ENCODE data around the gene SERGEF. TPM values are rescaled to one million over a fixed set of nuclear protein-coding genes. Genes with fewer than 3 reads are reported as not detected.

Gene SERGEF
- total RNA-seq, 1 experiment from 2014 or later, result 13.3 TPM

GRCh38 chr11:17771841-17772401, 240.9 kb downstream of the SERGEF start:
- Histone ChIP-seq H3K9me3 (replicated peaks) (no peaks in the 10 kb centered on the region), H3K27ac (no peak overlapping the region), H3K4me1 (replicated peaks) (no peaks in the 10 kb centered on the region), H3K27me3 (replicated peaks) (peaks cover 19% of the 10 kb centered on the region; the same call in 1 of the 2 replicates), H3K4me3 (no peak overlapping the region), H3K36me3 (no peaks in the 10 kb centered on the region)
- DNase-seq (ENCODE audit: low read depth in 1 of 2, low spot score in 2 of 2), result no peak

DNA sequence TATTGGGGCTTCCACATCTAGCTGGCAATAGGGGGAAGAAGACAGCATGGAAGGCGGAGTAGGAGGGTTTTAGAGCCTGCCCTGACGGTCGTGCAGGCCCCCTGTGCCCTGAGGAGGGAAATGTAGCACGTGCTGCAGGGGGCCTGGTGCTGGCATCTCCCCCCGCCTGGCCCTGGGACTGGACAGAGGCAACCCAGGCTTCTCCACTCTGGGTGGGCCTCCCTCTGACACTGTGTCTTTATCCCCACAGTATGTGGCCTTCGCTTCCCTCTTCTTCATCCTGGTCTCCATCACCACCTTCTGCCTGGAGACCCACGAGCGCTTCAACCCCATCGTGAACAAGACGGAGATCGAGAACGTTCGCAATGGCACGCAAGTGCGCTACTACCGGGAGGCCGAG, 241.4 kb downstream of the SERGEF start:
- no peak overlapping the region for H3K4me3 ChIP-seq
- no peaks in the 10 kb centered on the region for H3K36me3 ChIP-seq
- DNase-seq (ENCODE audit: low read depth in 1 of 2, low spot score in 2 of 2), result no peak
- peaks cover 15% of the 10 kb centered on the region; the same call in 1 of the 2 replicates for H3K27me3 ChIP-seq (replicated peaks)
- H3K4me1 ChIP-seq (replicated peaks), result no peaks in the 10 kb centered on the region
- H3K27ac ChIP-seq, result no peak overlapping the region
- no peaks in the 10 kb centered on the region for H3K9me3 ChIP-seq (replicated peaks)

GRCh38 chr11:17770917-17771316, 241.9 kb downstream of the SERGEF start:
- H3K9me3 ChIP-seq (replicated peaks), result no peaks in the 10 kb centered on the region
- H3K27me3 ChIP-seq (replicated peaks), result peaks cover 13% of the 10 kb centered on the region; the same call in 1 of the 2 replicates
- no peaks in the 10 kb centered on the region for H3K36me3 ChIP-seq
- no peak overlapping the region for H3K27ac ChIP-seq
- H3K4me3 ChIP-seq, result no peak overlapping the region
- DNase-seq (ENCODE audit: low read depth in 1 of 2, low spot score in 2 of 2), result no peak
- H3K4me1 ChIP-seq (replicated peaks), result no peaks in the 10 kb centered on the region

DNA sequence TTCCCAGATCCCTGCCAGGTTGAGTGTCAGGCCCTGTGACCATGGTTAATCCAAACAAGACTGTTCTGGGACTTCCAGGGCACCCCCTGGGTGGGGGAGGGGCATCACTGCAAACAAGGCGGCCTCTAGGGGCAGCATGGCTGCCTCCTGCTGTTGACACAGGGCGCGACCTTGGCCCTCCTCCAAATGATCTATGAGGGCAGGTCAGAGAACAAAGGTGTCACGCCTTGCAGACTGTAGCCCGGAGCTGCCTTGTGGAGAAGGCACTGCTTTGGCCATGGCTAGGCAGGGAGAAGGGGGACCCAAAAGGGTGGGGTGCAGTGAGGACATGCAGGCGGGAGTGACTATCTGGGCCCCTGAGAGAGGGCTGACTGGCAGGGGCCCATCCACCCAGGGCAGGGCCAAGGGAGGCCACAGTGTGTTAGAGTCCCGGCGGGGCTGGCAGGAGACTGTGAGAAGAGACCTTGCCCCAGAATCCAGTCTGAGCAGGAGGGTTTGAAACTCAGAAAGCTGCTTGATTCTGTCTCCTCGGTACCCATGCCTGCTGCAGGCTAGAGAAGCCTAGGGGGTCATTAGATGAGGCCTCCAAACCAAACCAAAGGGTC, 242.7 kb downstream of the SERGEF start:
- Histone ChIP-seq H3K27me3 (replicated peaks) (peaks cover 15% of the 10 kb centered on the region), H3K9me3 (replicated peaks) (no peaks in the 10 kb centered on the region), H3K27ac (no peak overlapping the region), H3K4me3 (no peak overlapping the region), H3K4me1 (replicated peaks) (no peaks in the 10 kb centered on the region), H3K36me3 (no peaks in the 10 kb centered on the region)
- DNase-seq (ENCODE audit: low read depth in 1 of 2, low spot score in 2 of 2), result no peak

DNA sequence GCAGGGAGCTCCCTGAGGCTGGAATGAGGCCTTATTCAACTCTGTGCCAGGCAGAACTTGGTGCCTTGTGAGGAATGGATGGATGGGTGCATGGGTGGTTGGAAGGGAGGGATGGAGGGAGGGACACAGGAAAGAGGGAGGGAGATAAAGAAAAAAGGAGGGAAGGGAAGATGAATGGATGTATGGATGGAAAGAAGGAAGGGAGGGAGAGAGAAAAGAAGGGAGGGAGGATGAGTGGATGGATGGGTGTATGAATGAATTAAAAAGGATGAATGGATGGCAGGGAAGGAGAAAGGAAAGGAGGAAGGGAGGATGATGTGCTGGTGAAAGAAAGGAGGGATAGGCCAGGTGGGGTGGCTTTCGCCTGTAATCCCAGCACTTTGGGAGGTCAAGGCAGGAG, 243.6 kb downstream of the SERGEF start:
- Histone ChIP-seq H3K4me3 (no peak overlapping the region), H3K9me3 (replicated peaks) (no peaks in the 10 kb centered on the region), H3K36me3 (no peaks in the 10 kb centered on the region), H3K27ac (no peak overlapping the region), H3K4me1 (replicated peaks) (no peaks in the 10 kb centered on the region), H3K27me3 (replicated peaks) (peaks cover 13% of the 10 kb centered on the region)
- DNase-seq (ENCODE audit: low read depth in 1 of 2, low spot score in 2 of 2), result no peak

GRCh38 chr11:17768547-17768946, 244.3 kb downstream of the SERGEF start:
- Histone ChIP-seq H3K36me3 (no peaks in the 10 kb centered on the region), H3K27ac (no peak overlapping the region), H3K27me3 (replicated peaks) (peaks cover 9% of the 10 kb centered on the region), H3K4me1 (replicated peaks) (no peaks in the 10 kb centered on the region), H3K4me3 (no peak overlapping the region), H3K9me3 (replicated peaks) (no peaks in the 10 kb centered on the region)
- no peak for DNase-seq (ENCODE audit: low read depth in 1 of 2, low spot score in 2 of 2)

- Histone ChIP-seq H3K4me1 (replicated peaks) (no peaks in the 10 kb centered on the region), H3K9me3 (replicated peaks) (no peaks in the 10 kb centered on the region), H3K36me3 (no peaks in the 10 kb centered on the region), H3K27me3 (replicated peaks) (peaks cover 9% of the 10 kb centered on the region), H3K27ac (no peak overlapping the region), H3K4me3 (no peak overlapping the region)
- no peak for DNase-seq (ENCODE audit: low read depth in 1 of 2, low spot score in 2 of 2)
These were observed 244.9 kb downstream of the SERGEF start for GRCh38 chr11:17767914-17768313.

DNA sequence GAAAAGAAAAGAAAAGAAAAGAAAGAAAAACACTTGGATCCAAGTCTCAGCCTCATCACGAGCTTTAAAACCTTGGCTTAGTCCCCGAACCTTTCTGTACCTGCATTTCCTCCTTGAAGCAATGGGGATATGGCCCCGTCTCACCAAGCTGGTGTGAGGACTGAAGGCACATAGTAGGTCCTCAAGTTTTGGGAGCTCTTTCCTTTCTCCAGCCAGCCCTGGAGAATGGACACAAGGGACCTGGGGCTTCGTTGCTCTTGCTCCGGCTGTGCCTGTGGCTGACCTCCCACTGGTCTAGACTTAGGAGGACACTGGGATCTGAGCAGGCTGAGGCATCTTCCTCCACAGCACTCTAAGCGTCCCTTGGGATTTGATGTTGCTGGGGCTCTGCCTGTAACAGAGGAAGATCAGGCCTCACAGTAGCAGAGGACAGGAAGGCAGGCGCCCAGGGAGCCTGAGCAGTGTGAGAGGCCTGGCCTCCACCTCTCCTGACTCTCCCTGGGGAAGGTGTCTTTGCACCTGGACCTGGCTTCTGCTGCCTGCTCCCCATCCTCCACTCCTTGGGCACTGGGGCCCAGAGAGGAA, 245.5 kb downstream of the SERGEF start:
- Histone ChIP-seq H3K27me3 (replicated peaks) (peaks cover 9% of the 10 kb centered on the region), H3K36me3 (no peaks in the 10 kb centered on the region), H3K4me3 (no peak overlapping the region)

GRCh38 chr11:17766590-17766989, 246.3 kb downstream of the SERGEF start:
- Histone ChIP-seq H3K27me3 (replicated peaks) (peaks cover 9% of the 10 kb centered on the region), H3K4me3 (no peak overlapping the region), H3K9me3 (replicated peaks) (no peaks in the 10 kb centered on the region), H3K27ac (no peak overlapping the region), H3K4me1 (replicated peaks) (no peaks in the 10 kb centered on the region), H3K36me3 (no peaks in the 10 kb centered on the region)
- no peak for DNase-seq (ENCODE audit: low read depth in 1 of 2, low spot score in 2 of 2)

More for the DNA sequence above, 245.5 kb downstream of the SERGEF start:
- no peak for DNase-seq (ENCODE audit: low read depth in 1 of 2, low spot score in 2 of 2)
- H3K4me1 ChIP-seq (replicated peaks), result no peaks in the 10 kb centered on the region
- H3K9me3 ChIP-seq (replicated peaks), result no peaks in the 10 kb centered on the region
- H3K27ac ChIP-seq, result no peak overlapping the region

- H3K36me3 ChIP-seq, result no peaks in the 10 kb centered on the region
- no peak overlapping the region for H3K4me3 ChIP-seq
- no peak overlapping the region for H3K27ac ChIP-seq
- H3K27me3 ChIP-seq (replicated peaks), result peaks cover 9% of the 10 kb centered on the region
- H3K4me1 ChIP-seq (replicated peaks), result no peaks in the 10 kb centered on the region
- no peak for DNase-seq (ENCODE audit: low read depth in 1 of 2, low spot score in 2 of 2)
- H3K9me3 ChIP-seq (replicated peaks), result no peaks in the 10 kb centered on the region
These were observed 246.8 kb downstream of the SERGEF start for GRCh38 chr11:17766073-17766359.

GRCh38 chr11:17765356-17766072, 247.3 kb downstream of the SERGEF start:
- Histone ChIP-seq H3K36me3 (no peaks in the 10 kb centered on the region), H3K4me3 (no peak overlapping the region), H3K27me3 (replicated peaks) (peaks cover 6% of the 10 kb centered on the region), H3K9me3 (replicated peaks) (no peaks in the 10 kb centered on the region), H3K27ac (no peak overlapping the region), H3K4me1 (replicated peaks) (no peaks in the 10 kb centered on the region)
- no peak for DNase-seq (ENCODE audit: low read depth in 1 of 2, low spot score in 2 of 2)

GRCh38 chr11:17764446-17765218, 248.2 kb downstream of the SERGEF start:
- Histone ChIP-seq H3K9me3 (replicated peaks) (no peaks in the 10 kb centered on the region), H3K4me3 (no peak overlapping the region), H3K4me1 (replicated peaks) (no peaks in the 10 kb centered on the region), H3K36me3 (no peaks in the 10 kb centered on the region), H3K27ac (no peak overlapping the region), H3K27me3 (replicated peaks) (peaks cover 9% of the 10 kb centered on the region)
- DNase-seq (ENCODE audit: low read depth in 1 of 2, low spot score in 2 of 2), result no peak

- H3K27ac ChIP-seq, result no peak overlapping the region
- H3K4me1 ChIP-seq (replicated peaks), result no peaks in the 10 kb centered on the region
- H3K4me3 ChIP-seq, result no peak overlapping the region
- H3K27me3 ChIP-seq (replicated peaks), result peaks cover 11% of the 10 kb centered on the region
- no peak for DNase-seq (ENCODE audit: low read depth in 1 of 2, low spot score in 2 of 2)
- H3K9me3 ChIP-seq (replicated peaks), result no peaks in the 10 kb centered on the region
- no peaks in the 10 kb centered on the region for H3K36me3 ChIP-seq
These were observed 249.1 kb downstream of the SERGEF start for GRCh38 chr11:17763703-17764102.

DNA sequence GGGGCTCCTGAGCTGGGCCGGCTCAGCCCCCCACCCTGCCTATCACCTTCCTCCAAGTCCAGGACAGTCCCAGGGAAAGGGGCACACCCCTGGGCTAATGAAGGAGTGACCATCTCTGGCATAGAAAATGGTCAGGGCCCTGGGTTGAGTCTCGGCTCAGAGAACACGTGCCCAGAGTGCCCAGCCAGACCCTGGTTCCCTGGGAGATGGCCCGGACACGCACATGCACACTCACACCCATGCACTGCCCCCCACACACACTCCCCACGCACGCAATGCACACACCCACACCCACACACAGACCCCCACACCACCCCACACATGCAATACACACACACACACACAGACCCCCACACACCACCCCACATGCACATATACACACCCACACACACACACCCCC, 249.6 kb downstream of the SERGEF start:
- H3K27me3 ChIP-seq (replicated peaks), result peaks cover 13% of the 10 kb centered on the region
- H3K9me3 ChIP-seq (replicated peaks), result no peaks in the 10 kb centered on the region

More for the DNA sequence above, 249.6 kb downstream of the SERGEF start:
- Histone ChIP-seq H3K27ac (no peak overlapping the region), H3K4me1 (replicated peaks) (no peaks in the 10 kb centered on the region), H3K36me3 (no peaks in the 10 kb centered on the region), H3K4me3 (no peak overlapping the region)
- no peak for DNase-seq (ENCODE audit: low read depth in 1 of 2, low spot score in 2 of 2)
